ENCODE results near the gene QTRT2. TPM values are rescaled to one million over a fixed set of nuclear protein-coding genes. Genes with fewer than 3 reads are reported as not detected.

Gene QTRT2
- total and polyA plus RNA-seq, 2 of the 8 experiments (the other 6 are each of a cell fraction or from before 2014, with no cell fraction given), result 13.3 to 54.5 TPM

- Histone ChIP-seq H3K27ac (ENCODE audit: low read depth, low read length) (no peak overlapping the region), H3K18ac (ENCODE audit: extremely low read depth, low read length) (no peak overlapping the region), H4K5ac (ENCODE audit: insufficient read length, low read depth, low read length) (no peak overlapping the region), H3K14ac (ENCODE audit: insufficient read length) (no peak overlapping the region), H3K23me2 (ENCODE audit: low read depth, low read length) (no peaks in the 10 kb centered on the region), H3K4me1 (replicated peaks in 1 of 4; ENCODE audit: control insufficient read depth in 3 of 4, insufficient read depth in 4 of 4, low read length in 3 of 4) (no peaks in the 10 kb centered on the region), H2BK12ac (ENCODE audit: low read depth, low read length) (no peak overlapping the region), H3K4ac (replicated peaks; ENCODE audit: insufficient read length, low read depth, low read length) (no peak overlapping the region), H3K79me1 (ENCODE audit: low read depth, low read length) (no peaks in the 10 kb centered on the region), H2BK5ac (ENCODE audit: low read depth, low read length) (no peak overlapping the region; the same call in 1 of the 2 replicates), H2AFZ (ENCODE audit: low read length) (no peak overlapping the region), H2AK5ac (ENCODE audit: low read depth, low read length) (no peak overlapping the region), H3K79me2 (ENCODE audit: control insufficient read depth in 1 of 2, insufficient read depth in 2 of 2, low read length in 2 of 2) (no peaks in the 10 kb centered on the region), H3K9ac (replicated peaks in 1 of 4; ENCODE audit: extremely low read depth in 1 of 4, low read depth in 3 of 4, low read length in 3 of 4) (no peak overlapping the region; a peak in 1 of 7 replicates), H3K36me3 (ENCODE audit: control insufficient read depth in 2 of 4, insufficient read depth in 4 of 4, low read length in 3 of 4) (no peaks in the 10 kb centered on the region), H3K4me2 (ENCODE audit: insufficient read depth in 1 of 2, low read depth in 2 of 2, low read length in 2 of 2) (no peak overlapping the region), H3K56ac (replicated peaks; ENCODE audit: insufficient read length, low read depth, low read length) (no peak overlapping the region), H4K20me1 (replicated peaks in 1 of 2; ENCODE audit: control insufficient read depth in 1 of 2, insufficient read depth in 2 of 2, low read length in 2 of 2) (no peaks in the 10 kb centered on the region), H3K27me3 (replicated peaks in 1 of 4; ENCODE audit: control insufficient read depth in 3 of 4, extremely low read depth in 1 of 4, insufficient read depth in 3 of 4, low read length in 3 of 4) (no peaks in the 10 kb centered on the region), H3K23ac (ENCODE audit: insufficient read length) (no peak overlapping the region), H2BK120ac (replicated peaks; ENCODE audit: low read depth, low read length) (no peak overlapping the region), H4K8ac (ENCODE audit: extremely low read depth, insufficient read depth, low read length) (no peak overlapping the region), H2BK15ac (ENCODE audit: low read length) (no peak overlapping the region), H4K91ac (replicated peaks; ENCODE audit: insufficient read length, low read length) (no peak overlapping the region), H3K9me3 (ENCODE audit: insufficient read depth in 2 of 2, low read depth in 1 of 2, low read length in 1 of 2) (no peaks in the 10 kb centered on the region), H3K4me3 (ENCODE audit: extremely low read depth in 1 of 4, insufficient read depth in 2 of 4, low read depth in 3 of 4, low read length in 4 of 4) (no peak overlapping the region), H2BK20ac (ENCODE audit: low read length) (no peak overlapping the region)
- WGBS, 2 experiments (ENCODE audit: extremely low coverage in 1 of 2, insufficient coverage in 1 of 2, insufficient read length in 1 of 2, insufficient replicate concordance in 2 of 2, low coverage in 1 of 2, low lambda C conversion rate in 2 of 2, missing lambda C conversion rate in 1 of 2), result 65% methylated on average over 3 of the region's 3 CpGs; no CpG with 5 or more reads in 1 of the 2 experiments
- ChIA-PET CTCF (ENCODE audit: partially characterized antibody) (no interaction called here), POLR2A (ENCODE audit: partially characterized antibody) (no interaction called here)
- DNase-seq (ENCODE audit: low read depth in 1 of 2, low spot score in 2 of 2) (no peak), FAIRE-seq (no peak)
- TF ChIP-seq CBX5 (IDR thresholded peaks at IDR 0.05; ENCODE audit: low read depth, low read length) (no peak), ATF3 (IDR thresholded peaks at IDR 0.05; ENCODE audit: insufficient read depth, low read depth, low read length) (no peak), RFX5 (IDR thresholded peaks at IDR 0.05; ENCODE audit: borderline replicate concordance, low read depth, low read length) (no peak), CHD2 (IDR thresholded peaks at IDR 0.05; ENCODE audit: low read length) (no peak), GABPA (IDR thresholded peaks at IDR 0.05; ENCODE audit: borderline replicate concordance, insufficient read depth, low read length) (no peak), BRCA1 (IDR thresholded peaks at IDR 0.05; ENCODE audit: low read depth, low read length) (no peak), BCL11A (IDR thresholded peaks at IDR 0.05; ENCODE audit: low read depth in 2 of 2, low read length in 2 of 2) (no peak), CTBP2 (IDR thresholded peaks at IDR 0.05; ENCODE audit: borderline replicate concordance, insufficient read depth, insufficient read length, low read length) (no peak), YY1 (IDR thresholded peaks at IDR 0.05; ENCODE audit: low read depth, low read length) (no peak), TBP (IDR thresholded peaks at IDR 0.05; ENCODE audit: low read depth, low read length) (no peak), POLR2A (IDR thresholded peaks at IDR 0.05; ENCODE audit: control extremely low read depth in 1 of 2, low read depth in 2 of 2, low read length in 2 of 2) (no peak), SIX5 (IDR thresholded peaks at IDR 0.05; ENCODE audit: low read depth, low read length) (no peak), SP4 (IDR thresholded peaks at IDR 0.05; ENCODE audit: low read length) (no peak), SP2 (IDR thresholded peaks at IDR 0.05; ENCODE audit: low read length) (no peak), TCF12 (IDR thresholded peaks at IDR 0.05; ENCODE audit: low read depth, low read length) (no peak), RAD21 (IDR thresholded peaks at IDR 0.05 in 1 of 2, conservative IDR thresholded peaks at IDR 0.05 in 1 of 2; ENCODE audit: low read depth in 2 of 2, low read length in 2 of 2) (no peak)
These were observed 39.3 kb downstream of the QTRT2 start for GRCh38 chr3:114095796-114096195.

Measured in H1 (cell line).